Measurements from ENCODE around the gene AHI1. TPM values are rescaled to one million over a fixed set of nuclear protein-coding genes. Genes with fewer than 3 reads are reported as not detected.

AHI1 gene
- total RNA-seq, 1 donor from 2014 or later = 33.5 TPM

GRCh38 chr6:135521431-135521830 is 23.9 kb upstream of the AHI1 start:
- Mint-ChIP-seq H3K36me3 (ENCODE audit: unreplicated experiment) (peaks cover 10% of the 10 kb centered on the region), H3K4me1 (ENCODE audit: unreplicated experiment) (peaks cover 8% of the 10 kb centered on the region), H3K27me3 (ENCODE audit: unreplicated experiment) (no peaks in the 10 kb centered on the region), H3K4me3 (ENCODE audit: unreplicated experiment) (no peak overlapping the region), H3K27ac (ENCODE audit: unreplicated experiment) (no peak overlapping the region), H3K9me3 (ENCODE audit: unreplicated experiment) (peaks cover 16% of the 10 kb centered on the region)
- DNase-seq (ENCODE audit: extremely low spot score, unreplicated experiment) = no peak
- no peak for TF ChIP-seq CTCF (IDR thresholded peaks at IDR 0.05)

GRCh38 chr6:135520781-135521180 is 23.2 kb upstream of the AHI1 start:
- Mint-ChIP-seq H3K27me3 (ENCODE audit: unreplicated experiment) (no peaks in the 10 kb centered on the region), H3K4me3 (ENCODE audit: unreplicated experiment) (no peak overlapping the region), H3K27ac (ENCODE audit: unreplicated experiment) (no peak overlapping the region), H3K36me3 (ENCODE audit: unreplicated experiment) (peaks cover 10% of the 10 kb centered on the region), H3K4me1 (ENCODE audit: unreplicated experiment) (peaks cover 8% of the 10 kb centered on the region), H3K9me3 (ENCODE audit: unreplicated experiment) (peaks cover 16% of the 10 kb centered on the region)
- no peak for DNase-seq (ENCODE audit: extremely low spot score, unreplicated experiment)
- TF ChIP-seq CTCF (IDR thresholded peaks at IDR 0.05) = no peak

- H3K4me3 Mint-ChIP-seq (ENCODE audit: unreplicated experiment) = no peak overlapping the region
- peaks cover 10% of the 10 kb centered on the region for H3K36me3 Mint-ChIP-seq (ENCODE audit: unreplicated experiment)
- H3K27me3 Mint-ChIP-seq (ENCODE audit: unreplicated experiment) = no peaks in the 10 kb centered on the region
- no peak overlapping the region for H3K27ac Mint-ChIP-seq (ENCODE audit: unreplicated experiment)
- DNase-seq (ENCODE audit: extremely low spot score, unreplicated experiment) = no peak
- H3K9me3 Mint-ChIP-seq (ENCODE audit: unreplicated experiment) = peaks cover 16% of the 10 kb centered on the region
- H3K4me1 Mint-ChIP-seq (ENCODE audit: unreplicated experiment) = peaks cover 8% of the 10 kb centered on the region
- TF ChIP-seq CTCF (IDR thresholded peaks at IDR 0.05) = no peak
Measured at GRCh38 chr6:135519348-135519747, 21.8 kb upstream of the AHI1 start.

GRCh38 chr6:135517527-135517926 is 20.0 kb upstream of the AHI1 start:
- peaks cover 20% of the 10 kb centered on the region for H3K9me3 Mint-ChIP-seq (ENCODE audit: unreplicated experiment)
- H3K4me1 Mint-ChIP-seq (ENCODE audit: unreplicated experiment) = peaks cover 8% of the 10 kb centered on the region
- TF ChIP-seq CTCF (IDR thresholded peaks at IDR 0.05) = no peak
- H3K27me3 Mint-ChIP-seq (ENCODE audit: unreplicated experiment) = no peaks in the 10 kb centered on the region
- no peak overlapping the region for H3K27ac Mint-ChIP-seq (ENCODE audit: unreplicated experiment)
- no peak overlapping the region for H3K4me3 Mint-ChIP-seq (ENCODE audit: unreplicated experiment)
- H3K36me3 Mint-ChIP-seq (ENCODE audit: unreplicated experiment) = peaks cover 10% of the 10 kb centered on the region
- no peak for DNase-seq (ENCODE audit: extremely low spot score, unreplicated experiment)

GRCh38 chr6:135514706-135515105 is 17.2 kb upstream of the AHI1 start:
- Mint-ChIP-seq H3K4me1 (ENCODE audit: unreplicated experiment) (no peaks in the 10 kb centered on the region), H3K36me3 (ENCODE audit: unreplicated experiment) (peaks cover 10% of the 10 kb centered on the region), H3K4me3 (ENCODE audit: unreplicated experiment) (no peak overlapping the region), H3K27me3 (ENCODE audit: unreplicated experiment) (no peaks in the 10 kb centered on the region), H3K9me3 (ENCODE audit: unreplicated experiment) (peaks cover 20% of the 10 kb centered on the region), H3K27ac (ENCODE audit: unreplicated experiment) (no peak overlapping the region)
- DNase-seq (ENCODE audit: extremely low spot score, unreplicated experiment) = no peak
- no peak for TF ChIP-seq CTCF (IDR thresholded peaks at IDR 0.05)

Data from osteocyte (in vitro differentiated cells).